HG03442 (cell line): ENCODE results near the gene C12orf54.
A peak's percentile ranks its signal among the peaks of the same experiment; 100 is the strongest.
"Not testable (repeated sequence)": the region's sequence is repeated elsewhere in the genome, so short reads cannot be mapped to it uniquely, and the experiment has no call there.

Experiments
- ATAC-seq: cut with Tn5 transposase; IDR thresholded peaks from one replicate; pipeline ENCODE4 v1.9.1; 2021; ENCODE audit warnings: mild to moderate bottlenecking, moderate library complexity; ENCODE audit not compliant: unreplicated experiment

The C12orf54 gene

DNA sequence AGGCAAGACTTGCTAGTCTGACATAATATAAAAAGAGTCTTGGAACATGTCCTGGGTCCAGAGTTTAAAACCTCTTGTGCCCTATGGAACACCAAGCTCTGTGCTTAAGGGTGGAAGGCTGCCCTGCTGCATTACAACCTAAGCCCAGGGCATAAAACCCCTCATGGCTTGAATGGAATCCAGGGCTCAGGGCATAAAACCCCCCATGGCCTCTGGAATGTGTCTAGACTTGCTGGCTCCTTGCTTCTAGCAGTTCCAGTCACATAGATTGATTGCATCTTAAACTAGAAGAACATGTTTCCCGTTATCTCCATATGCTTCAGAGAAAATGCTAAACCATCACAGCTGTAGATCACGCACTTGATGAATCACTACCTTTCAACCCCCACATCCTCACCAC is 24.5 kb downstream of the C12orf54 start:
- ATAC-seq = not testable (repeated sequence)

DNA sequence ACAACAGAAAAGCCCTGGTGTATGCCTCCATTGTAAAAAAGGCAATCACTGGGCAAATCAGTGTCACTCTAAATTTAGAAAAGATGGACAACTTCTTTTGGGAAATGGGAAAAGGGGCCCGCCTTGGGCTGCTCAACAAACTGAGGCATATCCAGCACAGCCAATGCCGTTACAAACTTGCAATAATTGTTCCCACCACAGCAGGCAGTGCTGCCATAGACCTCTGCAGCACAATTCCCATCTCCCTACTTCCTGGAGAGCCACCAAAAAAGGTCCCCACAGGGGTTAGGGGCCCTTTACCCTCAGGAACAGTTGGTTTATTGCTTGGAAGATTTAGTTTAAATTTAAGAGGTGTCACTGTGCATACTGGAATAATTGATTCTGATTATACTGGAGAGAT is 26.7 kb downstream of the C12orf54 start:
- ATAC-seq = no peak

DNA sequence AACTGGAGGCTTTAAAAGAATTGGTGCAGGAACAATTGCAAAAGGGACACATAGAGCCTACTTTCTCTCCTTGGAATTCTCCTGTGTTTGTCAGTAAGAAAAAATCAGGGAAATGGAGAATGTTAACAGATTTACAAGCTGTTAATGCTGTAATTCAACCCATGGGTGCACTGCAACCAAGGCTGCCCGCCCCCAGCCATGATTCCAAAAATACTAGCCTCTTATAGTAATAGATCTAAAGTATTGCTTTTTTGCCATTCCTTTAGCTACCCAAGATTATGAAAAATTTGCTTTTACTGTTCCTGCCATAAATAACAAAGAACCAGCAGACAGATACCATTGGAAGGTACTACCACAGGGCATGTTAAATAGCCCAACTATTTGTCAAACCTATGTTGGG is 27.8 kb downstream of the C12orf54 start:
- no peak for ATAC-seq

DNA sequence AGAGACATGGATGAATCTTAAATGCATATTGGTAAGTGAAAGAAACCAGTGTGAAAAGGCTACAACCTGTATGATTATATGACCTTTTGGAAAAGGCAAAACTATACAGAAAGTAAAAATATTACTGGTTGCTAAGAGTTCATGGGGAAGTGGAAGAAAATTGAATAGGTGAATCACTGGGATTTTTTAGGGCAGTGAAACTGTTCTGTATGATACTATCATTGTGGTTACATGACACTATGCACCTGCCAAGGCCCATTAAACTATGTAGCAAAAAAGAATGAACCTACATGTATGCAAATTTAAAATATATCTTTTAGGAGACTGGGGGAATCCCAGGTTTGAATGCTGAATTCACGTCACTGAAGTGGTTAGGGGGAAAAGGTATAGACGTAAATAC is 30.6 kb downstream of the C12orf54 start:
- ATAC-seq = peak; percentile 93

DNA sequence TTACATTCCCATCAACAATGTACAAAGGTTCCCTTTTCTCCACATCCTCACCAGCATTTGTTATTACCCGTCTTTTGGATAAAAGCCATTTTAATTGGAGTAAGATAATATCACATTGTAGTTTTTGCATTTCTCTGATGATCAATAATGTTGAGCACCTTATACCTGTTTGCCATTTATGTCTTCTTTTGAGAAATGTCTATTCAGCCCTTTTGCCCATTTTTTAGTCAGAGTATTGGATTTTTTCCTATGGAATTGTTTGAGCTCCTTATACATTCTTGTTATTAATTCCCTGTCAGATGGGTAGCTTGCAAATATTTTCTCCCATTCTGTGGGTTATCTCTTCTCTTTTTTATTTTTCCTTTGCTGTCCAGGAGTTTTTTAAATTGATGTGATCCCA is 32.4 kb downstream of the C12orf54 start:
- ATAC-seq = no peak

DNA sequence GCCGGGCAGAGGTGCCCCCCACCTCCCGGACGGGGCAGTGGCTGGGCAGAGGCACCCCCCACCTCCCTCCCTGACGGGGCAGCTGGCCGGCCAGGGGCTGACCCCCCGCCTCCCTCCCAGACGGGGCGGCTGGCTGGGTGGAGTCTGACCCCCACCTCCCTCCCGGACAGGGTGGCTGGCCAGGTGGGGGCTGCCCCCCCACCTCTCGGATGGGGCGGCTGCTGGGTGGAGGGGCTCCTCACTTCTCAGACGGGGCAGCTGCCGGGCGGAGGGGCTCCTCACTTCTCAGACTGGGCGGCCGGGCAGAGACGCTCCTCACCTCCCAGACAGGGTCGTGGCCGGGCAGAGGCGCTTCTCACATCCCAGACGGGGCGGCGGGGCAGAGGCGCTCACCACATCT is 38.1 kb downstream of the C12orf54 start:
- not testable (repeated sequence) for ATAC-seq

DNA sequence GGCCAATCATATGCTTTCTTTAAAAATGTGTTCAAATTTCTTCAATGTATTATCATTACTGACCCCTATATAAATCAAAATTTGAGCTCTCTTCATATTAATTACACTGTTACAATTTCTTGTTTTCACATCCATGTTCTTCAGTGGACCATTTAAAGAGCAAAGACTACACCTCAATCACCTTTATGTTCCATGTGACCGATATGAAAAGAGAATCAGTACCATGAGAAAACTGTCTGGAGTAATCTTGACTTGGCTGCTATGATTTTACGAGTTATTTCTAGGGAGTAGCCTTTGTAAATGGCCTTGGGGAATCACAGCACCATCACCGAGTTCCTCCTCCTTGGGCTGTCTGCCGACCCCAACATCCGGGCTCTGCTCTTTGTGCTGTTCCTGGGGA is 43.0 kb downstream of the C12orf54 start, which contains the start of gene OR8S1:
OR8S1 (plus strand) TSS at position 301 of the 400 bp plus-strand sequence; CDS start at position 301, 0 bp downstream.
- no peak for ATAC-seq

DNA sequence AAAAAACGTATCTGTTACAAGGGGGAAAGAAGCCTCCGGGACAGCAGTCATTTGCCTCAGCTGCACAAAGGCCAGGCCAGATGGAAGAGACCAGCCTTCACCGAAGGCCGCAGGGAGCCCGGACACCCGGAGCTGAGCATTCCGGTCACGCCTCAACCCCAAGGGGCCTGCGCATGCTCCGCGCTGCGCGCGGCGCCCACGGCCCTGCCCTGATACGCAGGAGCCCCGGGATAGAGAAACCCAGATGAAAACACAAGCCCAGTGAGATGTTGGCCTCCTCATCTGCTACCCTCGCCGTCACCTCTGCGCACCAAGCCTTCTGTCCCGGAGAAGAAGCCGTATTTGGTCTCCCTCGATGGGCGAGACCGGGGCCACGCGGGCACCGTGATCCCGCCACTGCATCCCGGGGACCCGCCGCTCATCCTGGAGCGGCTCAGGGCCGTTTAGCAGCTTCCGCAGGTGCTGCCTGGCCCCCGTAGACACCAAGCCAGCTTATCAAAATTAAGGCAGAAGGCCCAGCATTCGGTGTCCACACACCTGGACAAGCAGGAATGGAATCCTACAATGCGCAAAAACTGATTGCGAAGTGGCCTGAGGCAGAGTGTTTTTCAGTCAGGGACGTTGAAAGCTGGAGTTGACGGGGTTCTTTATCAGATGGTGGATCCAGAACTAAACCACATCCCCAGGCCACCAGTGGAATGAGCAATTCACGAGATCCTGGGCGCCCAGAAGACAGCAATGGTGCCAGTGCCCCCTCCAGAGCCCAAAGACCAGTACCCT is 45.8 kb downstream of the C12orf54 start:
- ATAC-seq = no peak

DNA sequence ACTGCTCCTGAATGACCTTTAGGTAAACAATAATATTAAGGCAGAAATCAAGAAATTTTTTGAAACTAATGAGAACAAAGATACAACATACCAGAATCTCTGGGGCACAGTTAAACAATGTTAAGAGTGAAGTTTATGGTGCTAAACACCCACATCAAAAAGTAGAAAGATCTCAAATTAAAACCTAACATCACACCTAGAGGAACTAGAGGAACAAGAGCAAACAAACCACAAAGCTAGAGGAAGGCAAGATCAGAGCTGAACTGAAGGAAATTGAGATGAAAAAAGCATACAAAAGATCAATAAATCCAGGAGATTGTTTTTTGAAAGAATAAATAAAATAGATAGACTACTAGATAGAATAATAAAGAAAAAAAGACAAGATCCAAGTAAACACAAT is 50.3 kb downstream of the C12orf54 start:
- ATAC-seq = no peak

DNA sequence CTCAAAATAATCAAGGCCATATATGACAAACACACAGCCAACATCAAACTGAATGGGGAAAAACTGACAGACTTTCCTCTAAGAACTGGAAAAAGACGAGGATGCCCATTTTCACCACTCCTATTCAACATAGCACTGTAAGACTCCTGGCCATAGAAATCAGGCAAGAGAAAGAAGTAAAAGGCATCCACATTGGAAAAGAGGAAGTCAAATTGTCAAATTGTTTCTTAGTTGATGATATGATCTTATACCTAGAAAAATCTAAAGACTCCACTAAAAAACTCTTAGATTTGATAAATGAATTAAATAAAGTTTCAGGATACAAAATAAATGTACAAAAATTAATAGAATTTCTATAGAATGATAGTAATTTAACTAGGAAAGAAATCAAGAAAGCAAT is 54.3 kb downstream of the C12orf54 start:
- ATAC-seq = no peak

DNA sequence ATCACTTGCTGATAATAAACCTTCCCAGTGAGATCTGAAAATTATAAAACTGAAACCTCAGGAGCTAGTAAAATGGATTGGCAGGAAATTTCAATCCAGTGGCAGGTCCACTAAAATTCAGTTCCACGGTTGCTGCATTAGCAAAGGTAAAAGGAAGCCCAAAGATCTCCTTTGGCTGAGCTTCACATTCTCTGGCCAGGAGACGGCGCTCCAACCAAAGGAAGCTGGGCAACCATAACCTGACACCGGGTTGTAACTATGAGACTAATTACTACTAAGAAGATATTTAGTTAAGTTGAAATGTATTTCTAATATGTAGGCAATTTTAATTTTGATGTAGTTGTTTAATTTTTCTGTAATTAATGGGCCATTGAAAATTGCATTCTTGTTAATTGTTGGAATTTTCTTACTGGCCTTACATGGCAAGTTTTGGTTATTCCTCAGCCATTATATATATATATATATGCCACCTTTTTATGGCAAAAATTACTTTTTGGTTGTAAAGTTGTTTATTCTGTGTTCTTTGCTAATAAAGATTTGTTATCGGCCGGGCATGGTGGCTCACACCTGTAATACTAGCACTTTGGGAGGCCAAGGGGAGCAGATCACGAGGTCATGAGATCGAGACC is 60.1 kb downstream of the C12orf54 start:
- no peak for ATAC-seq

DNA sequence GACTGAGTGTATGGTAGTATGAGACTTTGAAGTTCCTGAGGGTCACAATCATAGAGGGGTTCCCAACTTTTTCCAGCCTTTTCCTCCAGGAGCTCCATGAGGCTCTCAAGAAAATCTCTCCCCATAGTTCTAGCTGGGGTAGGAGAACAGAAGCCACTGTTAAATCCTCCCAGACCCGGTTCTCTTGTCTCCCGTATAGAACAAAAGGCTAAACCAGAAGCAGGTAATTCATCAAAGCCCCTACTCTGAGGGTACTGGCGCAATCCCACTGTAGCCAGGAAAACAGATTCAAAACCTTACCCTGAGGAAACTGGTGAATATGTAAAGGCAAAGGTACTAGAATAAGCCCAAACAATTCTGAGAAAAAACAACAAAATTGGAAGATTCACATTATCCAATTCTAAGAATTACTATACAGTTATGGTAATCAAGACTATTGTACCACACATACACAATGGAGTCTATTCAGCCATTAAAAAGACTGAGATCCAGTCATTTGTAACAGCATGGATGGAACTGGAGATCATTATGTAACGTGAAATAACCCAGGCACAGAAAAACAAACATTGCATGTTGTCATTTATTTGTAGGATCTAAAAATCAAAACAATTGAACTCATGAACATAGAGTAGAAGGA is 63.7 kb downstream of the C12orf54 start:
- ATAC-seq = no peak
